Tibial nerve (tissue), 4 donors: ENCODE results near the gene CCDC92. TPM values are rescaled to one million over a fixed set of nuclear protein-coding genes. Genes with fewer than 3 reads are reported as not detected.

Experiments
- DNase-seq, 2 donors: peaks; one replicate each; pipeline ENCODE4 v3.0.0-alpha.2; 2019; ENCODE audit warnings: low spot score in 2 of 2
- H3K27ac ChIP-seq, 4 donors: fragments of 200-600 bp; sonication (generic) in 3 of 4; one replicate each; pipeline ENCODE4 v1.5.1; 2017 to 2019; ENCODE audit warnings: mild to moderate bottlenecking in 1 of 4
- H3K27me3 ChIP-seq, 2 donors: fragments of 200-600 bp; sonication (generic) in 1 of 2; one replicate each; pipeline versions ENCODE4 v1.5.1 to v1.6.0; 2017 to 2019
- H3K36me3 ChIP-seq, 3 donors: fragments of 200-600 bp; sonication (generic); one replicate each; pipeline ENCODE4 v1.5.1; 2018 to 2019
- H3K4me1 ChIP-seq, 4 donors: fragments of 200-600 bp; sonication (generic) in 3 of 4; one replicate each; pipeline ENCODE4 v1.5.1; 2017 to 2019
- H3K4me3 ChIP-seq, 4 donors: fragments of 200-600 bp; sonication (generic) in 3 of 4; one replicate each; pipeline ENCODE4 v1.5.1; 2017 to 2019; ENCODE audit warnings: mild to moderate bottlenecking in 1 of 4, moderate library complexity in 1 of 4
- H3K9me3 ChIP-seq, 4 donors: fragments of 200-600 bp; sonication (generic) in 3 of 4; one replicate each; pipeline ENCODE4 v1.5.1; 2017 to 2019
- EP300 ChIP-seq, 2 donors: sonication (generic); formaldehyde crosslinking; IDR thresholded peaks; one replicate each; pipeline ENCODE4 v1.6.1; 2017; ENCODE audit warnings: antibody characterized with exemption in 2 of 2, mild to moderate bottlenecking in 1 of 2
- POLR2A ChIP-seq, 2 donors: fragments of 450-650 bp; IDR thresholded peaks; one replicate each; pipeline ENCODE4 v1.6.1; 2017; ENCODE audit warnings: antibody characterized with exemption in 2 of 2, mild to moderate bottlenecking in 2 of 2, moderate library complexity in 2 of 2
- WGBS, 2 donors: methylation state at CpG; one replicate each; pipeline ENCODE4 v1.1.5; 2018; 5-methylcytosine and 5-hydroxymethylcytosine counted together
- total RNA-seq, 4 donors: library from RNA; depleted of rRNA; stranded (reverse); fragments of >200 nt; gene quantifications; one replicate each; pipeline ENCODE4 v1.1.0, GENCODE V29; 2016
- TF ChIP-seq, protein P1 (sequence below), 5 experiments: fragments of 200-600 bp in 3 of 5; fragments of 450-650 bp in 2 of 5; sonication (generic) in 3 of 5; IDR thresholded peaks; one replicate each; pipeline ENCODE4 v1.5.1; 2016 to 2019; ENCODE audit warnings: antibody characterized with exemption in 5 of 5, mild to moderate bottlenecking in 3 of 5, moderate library complexity in 2 of 5

CCDC92 gene
- total RNA-seq, 4 donors from 2014 or later, result 41.0 to 46.8 (median 42.6) TPM

DNA sequence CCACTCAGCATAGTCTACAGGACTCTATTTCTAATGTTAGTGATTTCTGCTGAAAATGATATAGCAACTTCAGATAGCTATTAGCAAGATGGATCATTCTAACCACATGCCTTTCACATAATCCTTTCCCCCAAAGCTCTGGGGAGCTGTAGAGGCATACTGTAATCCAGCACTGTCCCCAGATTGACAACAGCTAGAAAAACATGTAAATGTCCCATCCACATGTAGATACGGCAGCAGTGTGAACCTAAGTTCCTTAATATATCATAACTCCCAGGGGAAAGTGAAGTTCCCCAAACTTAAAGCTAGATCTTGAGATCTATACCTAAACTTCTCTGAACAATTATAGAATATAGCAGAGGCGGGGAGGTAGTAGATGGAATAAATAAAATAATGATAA is 14.4 kb upstream of the CCDC92 start:
- Histone ChIP-seq H3K36me3 (peaks cover 0 to 53% (median 0%) of the 10 kb centered on the region in 3 donors), H3K27me3 (no peaks in the 10 kb centered on the region), H3K9me3 (no peaks in the 10 kb centered on the region), H3K27ac (peak overlapping the region in 2 of 4 donors; percentile 31 to 53), H3K4me3 (no peak overlapping the region), H3K4me1 (peaks cover 0 to 66% (median 9%) of the 10 kb centered on the region in 4 donors)
- 77% methylated on average over 2 of the region's 2 CpGs for WGBS, 2 donors
- TF ChIP-seq POLR2A (IDR thresholded peaks at IDR 0.05) (no peak), EP300 (IDR thresholded peaks at IDR 0.05) (no peak)
- TF ChIP-seq, protein P1, sequence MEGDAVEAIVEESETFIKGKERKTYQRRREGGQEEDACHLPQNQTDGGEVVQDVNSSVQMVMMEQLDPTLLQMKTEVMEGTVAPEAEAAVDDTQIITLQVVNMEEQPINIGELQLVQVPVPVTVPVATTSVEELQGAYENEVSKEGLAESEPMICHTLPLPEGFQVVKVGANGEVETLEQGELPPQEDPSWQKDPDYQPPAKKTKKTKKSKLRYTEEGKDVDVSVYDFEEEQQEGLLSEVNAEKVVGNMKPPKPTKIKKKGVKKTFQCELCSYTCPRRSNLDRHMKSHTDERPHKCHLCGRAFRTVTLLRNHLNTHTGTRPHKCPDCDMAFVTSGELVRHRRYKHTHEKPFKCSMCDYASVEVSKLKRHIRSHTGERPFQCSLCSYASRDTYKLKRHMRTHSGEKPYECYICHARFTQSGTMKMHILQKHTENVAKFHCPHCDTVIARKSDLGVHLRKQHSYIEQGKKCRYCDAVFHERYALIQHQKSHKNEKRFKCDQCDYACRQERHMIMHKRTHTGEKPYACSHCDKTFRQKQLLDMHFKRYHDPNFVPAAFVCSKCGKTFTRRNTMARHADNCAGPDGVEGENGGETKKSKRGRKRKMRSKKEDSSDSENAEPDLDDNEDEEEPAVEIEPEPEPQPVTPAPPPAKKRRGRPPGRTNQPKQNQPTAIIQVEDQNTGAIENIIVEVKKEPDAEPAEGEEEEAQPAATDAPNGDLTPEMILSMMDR (IDR thresholded peaks at IDR 0.05), result no peak
- DNase-seq, result no peak

GRCh38 chr12:123986374-123986965 is 13.8 kb upstream of the CCDC92 start:
- Histone ChIP-seq H3K9me3 (no peaks in the 10 kb centered on the region), H3K27ac (peak overlapping the region in 2 of 4 donors; percentile 31 to 53), H3K4me3 (no peak overlapping the region), H3K36me3 (peaks cover 0 to 49% (median 0%) of the 10 kb centered on the region in 3 donors), H3K4me1 (peaks cover 0 to 67% (median 9%) of the 10 kb centered on the region in 4 donors), H3K27me3 (no peaks in the 10 kb centered on the region)
- DNase-seq, result no peak
- no peak for TF ChIP-seq EP300 (IDR thresholded peaks at IDR 0.05)
- TF ChIP-seq, protein P1 (IDR thresholded peaks at IDR 0.05), result no peak
- TF ChIP-seq POLR2A (IDR thresholded peaks at IDR 0.05), result no peak
- WGBS, 2 donors, result 40 to 53% methylated on average over 3 of the region's 3 CpGs

DNA sequence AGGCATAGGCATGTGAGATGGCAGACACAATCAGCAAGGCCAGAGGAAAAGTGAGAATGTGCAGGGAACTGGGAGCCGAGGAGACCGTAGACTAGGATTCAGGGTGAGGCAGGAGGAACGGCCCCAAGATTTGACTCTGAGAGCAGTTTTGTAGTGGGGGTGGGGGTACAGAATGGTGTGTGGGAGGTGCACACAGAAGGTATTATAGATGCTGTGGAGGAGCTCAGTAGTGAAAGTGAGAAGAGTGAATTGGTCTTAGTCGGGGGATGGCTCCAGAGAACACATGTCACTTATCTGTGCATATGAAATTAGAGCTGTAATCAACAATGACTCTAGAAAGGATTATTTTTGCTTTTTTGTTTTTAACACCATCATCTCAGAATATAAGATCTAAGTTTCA is 12.3 kb upstream of the CCDC92 start:
- WGBS, 2 donors, result 75 to 87% methylated on average over 4 of the region's 4 CpGs
- DNase-seq, result no peak

DNA sequence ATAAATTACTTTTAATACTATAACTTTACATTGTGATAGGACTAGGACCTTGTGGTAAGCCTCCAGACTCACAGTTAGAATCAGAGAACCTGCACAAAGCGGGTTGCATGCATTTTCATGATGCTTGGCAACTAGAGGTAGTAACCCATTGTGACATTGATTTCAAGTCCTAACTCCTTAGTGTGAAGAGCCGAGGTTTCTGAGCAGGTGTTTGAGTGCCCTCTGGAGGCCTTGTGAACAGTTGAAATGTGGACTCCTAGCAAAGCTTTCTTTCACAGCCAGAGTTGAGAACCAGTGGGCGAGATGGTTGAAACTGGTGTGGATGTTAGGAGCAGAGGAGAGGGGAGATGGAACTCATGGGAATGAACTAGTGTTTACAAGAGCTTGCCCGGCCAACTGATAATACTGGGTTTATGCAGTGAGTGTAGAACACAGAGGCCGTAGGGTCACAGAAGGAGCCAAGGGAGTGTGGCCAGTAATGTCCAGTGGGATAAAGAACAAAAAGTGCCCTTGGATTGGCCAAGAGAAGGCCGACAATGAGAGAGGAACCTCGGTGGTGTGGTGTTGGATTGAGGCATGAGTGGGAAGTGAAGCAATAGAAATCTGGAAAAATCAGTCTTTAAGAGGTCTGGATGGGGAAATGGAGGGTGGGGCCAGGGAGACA is 11.3 kb upstream of the CCDC92 start:
- Histone ChIP-seq H3K4me1 (peaks cover 0 to 49% (median 7%) of the 10 kb centered on the region in 4 donors), H3K36me3 (peaks cover 0 to 25% (median 0%) of the 10 kb centered on the region in 3 donors), H3K27ac (peak overlapping the region in 2 of 4 donors; percentile 32 to 70), H3K4me3 (no peak overlapping the region), H3K27me3 (no peaks in the 10 kb centered on the region), H3K9me3 (no peaks in the 10 kb centered on the region)
- peak in 1 of 2 donors; percentile 31 for DNase-seq
- 33 to 41% methylated on average over 7 of the region's 7 CpGs for WGBS, 2 donors
- TF ChIP-seq EP300 (IDR thresholded peaks at IDR 0.05) (peak in 1 of 2 donors; percentile 36), POLR2A (IDR thresholded peaks at IDR 0.05) (no peak)
- TF ChIP-seq, protein P1 (IDR thresholded peaks at IDR 0.05), result peak; percentile 45 to 68 (median 54)

More for the DNA sequence above, 12.3 kb upstream of the CCDC92 start:
- no peak overlapping the region for H3K4me3 ChIP-seq
- no peaks in the 10 kb centered on the region for H3K9me3 ChIP-seq
- H3K27me3 ChIP-seq, result no peaks in the 10 kb centered on the region
- TF ChIP-seq, protein P1 (IDR thresholded peaks at IDR 0.05), result no peak
- TF ChIP-seq EP300 (IDR thresholded peaks at IDR 0.05) (no peak), POLR2A (IDR thresholded peaks at IDR 0.05) (no peak)
- peaks cover 0 to 51% (median 7%) of the 10 kb centered on the region in 4 donors for H3K4me1 ChIP-seq
- H3K36me3 ChIP-seq, result peaks cover 0 to 34% (median 0%) of the 10 kb centered on the region in 3 donors
- peak overlapping the region in 2 of 4 donors; percentile 32 to 70 for H3K27ac ChIP-seq

- WGBS, 2 donors, result 89 to 90% methylated on average over 7 of the region's 7 CpGs
- H3K4me1 ChIP-seq, result peaks cover 0 to 49% (median 7%) of the 10 kb centered on the region in 4 donors
- no peak overlapping the region for H3K27ac ChIP-seq
- H3K9me3 ChIP-seq, result no peaks in the 10 kb centered on the region
- peaks cover 0 to 12% (median 0%) of the 10 kb centered on the region in 3 donors for H3K36me3 ChIP-seq
- no peak for DNase-seq
- TF ChIP-seq POLR2A (IDR thresholded peaks at IDR 0.05), result no peak
- TF ChIP-seq, protein P1 (IDR thresholded peaks at IDR 0.05), result no peak
- no peak overlapping the region for H3K4me3 ChIP-seq
- no peaks in the 10 kb centered on the region for H3K27me3 ChIP-seq
Measured at GRCh38 chr12:123982269-123982668, 9.6 kb upstream of the CCDC92 start.
